NOMO-1 treated with DMSO at 0.1 percent for 48 hours (cell line): ENCODE data around the gene NCKAP5.

Source experiments
- DNase-seq: peaks from one replicate; lab custom pipeline; 2025; ENCODE audit not compliant: unreplicated experiment; lab: John Stamatoyannopoulos, UW

Gene NCKAP5

DNA sequence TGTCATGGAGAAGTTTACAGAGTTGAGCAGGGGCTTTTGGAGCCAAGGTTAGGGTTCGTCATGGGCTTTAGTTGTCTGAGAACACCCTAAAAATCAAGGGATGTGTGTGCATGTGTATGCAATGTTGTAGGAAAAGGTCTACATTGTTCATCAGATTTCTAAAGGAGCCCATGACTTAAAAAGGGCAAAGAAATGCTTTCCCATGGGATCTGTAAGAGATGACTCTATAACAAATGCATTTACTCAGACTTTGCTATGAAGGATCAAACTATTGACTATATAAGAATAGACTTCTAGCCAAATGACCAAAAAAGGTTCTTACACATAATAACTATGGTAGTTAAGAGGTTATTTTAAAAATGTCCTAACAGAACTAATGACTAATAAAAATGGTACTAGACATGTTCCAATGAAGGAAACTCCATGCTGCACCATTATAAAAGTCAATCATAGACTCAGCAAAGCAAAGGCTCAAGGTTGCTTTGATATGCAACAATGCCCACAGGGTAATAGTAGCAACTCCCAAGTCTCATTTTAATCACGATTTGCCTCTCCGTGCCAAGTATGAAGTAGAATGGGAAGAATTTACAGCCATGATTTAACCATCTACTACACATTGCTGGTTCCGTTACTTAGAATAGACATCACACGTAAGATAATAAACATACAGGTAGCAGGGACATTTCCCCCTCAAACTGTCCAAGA, 158.5 kb downstream of the NCKAP5 start:
- DNase-seq: no peak

DNA sequence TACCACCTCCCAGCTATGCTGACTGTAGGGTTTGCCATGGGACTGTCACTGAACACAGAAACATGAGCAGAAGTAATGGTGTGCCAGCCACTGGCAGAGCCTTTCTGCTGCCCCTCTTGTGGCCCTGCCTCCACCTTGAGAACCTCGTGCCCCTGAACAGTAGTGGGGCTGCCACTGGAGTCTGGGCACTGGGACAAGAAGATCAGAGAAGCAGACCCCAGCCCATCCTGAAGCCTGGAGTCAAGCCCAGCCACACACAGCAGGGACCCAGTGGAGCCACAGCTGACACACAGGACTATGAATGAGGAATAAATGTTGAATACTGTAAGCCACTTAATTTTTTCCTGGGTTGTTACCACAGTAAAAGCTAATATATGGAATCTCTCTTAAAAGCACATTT, 159.6 kb downstream of the NCKAP5 start:
- no peak for DNase-seq

DNA sequence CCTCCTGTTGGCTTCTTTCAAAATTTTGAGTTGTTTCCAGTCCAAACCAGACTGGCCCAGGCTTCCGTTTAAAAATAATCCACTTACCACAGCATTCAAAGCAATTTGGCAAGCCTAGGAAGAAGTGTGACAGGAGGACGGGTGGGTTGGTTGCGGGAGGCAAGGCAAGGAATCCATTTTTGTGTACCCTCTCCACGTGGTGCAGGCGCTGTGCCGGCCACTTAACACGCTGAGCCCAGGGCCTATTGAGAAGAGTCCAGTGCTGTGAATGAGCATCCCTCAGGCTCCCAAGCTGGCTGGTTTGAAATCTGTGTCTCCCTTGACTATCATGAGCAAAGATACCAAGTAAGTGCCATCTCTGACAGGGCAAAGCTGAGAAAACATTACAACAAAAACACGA, 160.9 kb downstream of the NCKAP5 start:
- DNase-seq: no peak

DNA sequence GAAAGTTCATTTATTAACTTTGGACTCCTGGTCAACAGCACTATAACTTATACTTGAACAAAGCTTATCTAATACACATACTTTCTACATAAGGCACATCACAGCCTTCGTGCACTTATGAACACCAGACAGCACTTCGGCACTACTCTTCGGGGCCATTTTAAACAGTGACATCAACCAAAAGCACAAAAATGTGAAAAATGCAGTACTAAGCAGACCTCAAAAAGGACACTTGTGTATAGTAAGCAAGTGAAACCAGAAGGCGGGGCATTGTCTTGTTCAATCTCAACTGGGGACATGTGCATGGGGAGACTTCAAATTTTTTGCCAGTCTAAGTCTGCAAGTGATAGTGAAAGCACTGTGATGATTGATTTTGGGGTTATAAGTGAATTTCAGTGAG, 163.0 kb downstream of the NCKAP5 start:
- DNase-seq: no peak

DNA sequence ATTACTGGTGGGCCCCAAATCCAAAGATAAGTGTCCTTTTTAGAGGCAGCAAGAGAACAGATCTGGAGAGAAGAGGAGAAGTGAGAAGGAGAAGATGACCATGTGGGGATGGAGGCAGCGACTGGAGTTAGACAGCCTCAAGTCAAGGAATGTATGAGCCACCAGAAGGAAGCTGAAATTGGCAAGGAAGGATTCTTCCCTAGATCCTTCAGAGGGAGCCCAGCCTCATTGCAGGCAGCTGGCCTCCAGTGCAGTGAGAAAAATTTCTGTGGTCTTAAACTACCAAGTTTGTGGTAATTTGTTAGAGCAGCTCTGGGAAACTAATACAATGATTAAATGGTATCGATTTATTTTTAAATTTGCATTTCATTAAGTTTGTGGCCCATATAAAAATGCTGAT, 167.9 kb downstream of the NCKAP5 start:
- DNase-seq: no peak

DNA sequence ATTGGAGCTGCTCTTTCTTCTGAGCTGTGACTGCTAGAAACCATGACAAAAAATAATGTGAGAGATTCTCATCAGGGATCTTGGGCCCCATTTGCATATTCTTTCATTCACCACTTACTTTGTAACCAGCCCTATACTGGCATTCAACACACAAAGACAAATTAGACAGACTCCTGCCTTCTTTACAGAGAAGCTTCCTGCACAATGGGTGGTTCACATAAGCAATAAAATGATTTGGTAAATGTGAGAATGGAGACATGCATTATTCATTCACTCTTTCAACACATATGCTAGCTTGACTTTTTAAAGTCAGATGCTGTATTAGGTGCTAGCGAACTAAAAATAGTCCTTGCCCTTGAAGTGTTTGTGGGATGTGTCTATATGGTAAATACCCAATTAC, 174.4 kb downstream of the NCKAP5 start:
- no peak for DNase-seq

DNA sequence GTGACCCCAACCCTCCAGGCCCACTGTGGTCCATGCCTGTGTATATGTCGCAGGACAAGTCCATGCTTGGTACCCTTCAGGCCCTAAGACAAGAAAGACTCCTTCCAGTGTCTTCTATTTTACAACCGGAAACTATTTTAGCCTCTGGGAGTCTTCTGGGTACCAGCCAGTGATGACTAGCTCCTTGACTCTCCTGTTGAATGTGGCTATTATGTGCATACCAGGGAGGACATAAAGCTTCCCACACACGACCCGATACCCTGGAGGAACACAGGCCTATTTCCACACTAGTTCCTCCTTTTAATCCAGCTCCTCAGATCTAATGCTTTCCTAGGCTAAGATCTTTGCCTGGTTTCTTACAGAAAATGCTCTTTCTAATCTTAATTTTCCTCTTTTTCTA, 178.1 kb downstream of the NCKAP5 start:
- DNase-seq: no peak

DNA sequence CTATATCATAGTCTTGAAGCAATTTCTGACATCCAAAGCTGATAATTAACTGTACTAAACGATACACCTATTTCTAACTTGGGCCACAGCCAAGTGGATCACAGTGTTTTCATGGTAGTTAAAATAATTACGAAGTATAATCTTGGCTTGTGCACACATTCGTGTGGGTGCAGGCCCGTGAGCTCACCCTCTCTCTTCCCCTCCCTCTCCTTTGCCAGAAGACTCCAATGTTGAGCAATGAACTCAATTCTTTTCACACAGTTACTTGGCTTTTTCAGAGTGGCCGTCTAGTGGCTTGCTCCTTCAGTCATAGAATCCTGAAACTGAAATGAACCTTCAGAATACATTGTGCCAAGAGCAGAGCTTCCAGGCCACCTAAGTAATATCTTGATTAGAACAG, 178.7 kb downstream of the NCKAP5 start:
- DNase-seq: no peak

DNA sequence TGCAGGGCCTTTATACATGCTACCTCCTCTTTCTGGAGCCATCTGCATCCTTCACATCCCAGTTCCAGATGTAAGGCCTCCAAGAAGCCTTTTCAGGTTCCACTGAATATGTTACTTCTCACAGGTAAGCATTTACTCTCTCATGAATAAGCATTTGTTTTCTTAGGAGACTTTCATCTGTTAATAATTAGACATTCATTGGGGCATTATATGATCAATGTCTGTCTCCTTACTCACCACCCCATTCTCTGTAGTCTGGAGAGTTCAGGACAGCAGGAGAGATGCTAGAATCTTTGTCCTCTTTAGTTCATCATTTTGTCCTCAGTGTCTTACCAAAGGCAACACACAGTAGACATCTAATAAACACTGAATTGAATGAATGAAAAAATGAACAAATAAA, 185.7 kb downstream of the NCKAP5 start:
- no peak for DNase-seq

DNA sequence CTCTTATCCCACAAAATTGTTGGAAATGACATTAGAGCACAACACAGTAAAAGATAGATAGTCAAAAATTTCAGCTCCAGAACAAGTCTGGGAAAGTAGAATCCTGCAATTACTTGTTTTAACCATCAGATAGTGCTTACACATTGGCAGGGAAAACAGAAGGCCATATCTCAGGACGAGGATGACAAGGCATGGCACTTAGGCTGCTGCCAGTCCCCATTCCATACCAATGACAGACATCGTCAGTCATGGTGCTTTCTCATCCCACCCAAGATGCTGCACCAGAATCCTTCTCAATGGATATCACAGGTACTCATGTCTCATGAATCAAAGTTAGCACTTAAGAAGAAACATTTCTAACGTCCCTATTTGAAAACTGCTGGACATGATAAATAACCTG, 187.3 kb downstream of the NCKAP5 start:
- DNase-seq: no peak

DNA sequence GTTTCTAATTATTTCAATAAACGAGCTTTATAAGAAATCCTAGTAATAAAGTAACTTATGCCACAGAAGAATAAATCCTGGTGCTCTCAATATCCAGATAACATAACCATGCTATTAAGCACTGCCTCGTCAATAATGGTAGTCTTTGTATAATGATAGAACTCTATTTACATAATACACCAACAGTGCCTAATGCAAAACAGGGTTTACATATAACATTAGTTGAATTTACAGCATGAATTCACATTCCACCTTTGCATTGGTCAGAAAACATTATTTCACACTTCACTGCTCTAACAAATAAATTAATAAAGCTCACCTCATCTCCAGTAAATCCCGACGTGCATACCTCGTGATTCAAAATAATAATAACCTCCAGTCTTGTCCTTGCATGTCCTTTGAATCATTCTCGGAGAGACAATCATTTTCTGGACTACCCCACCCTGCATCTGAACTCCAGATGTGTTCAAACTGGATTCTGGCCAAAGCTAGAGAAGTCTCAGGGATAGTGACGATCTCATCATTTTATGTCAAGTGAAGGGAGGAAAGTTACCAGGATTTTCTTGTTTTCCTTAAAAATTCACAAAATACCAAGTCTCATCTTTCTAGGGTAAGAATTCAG, 189.2 kb downstream of the NCKAP5 start:
- DNase-seq: no peak

DNA sequence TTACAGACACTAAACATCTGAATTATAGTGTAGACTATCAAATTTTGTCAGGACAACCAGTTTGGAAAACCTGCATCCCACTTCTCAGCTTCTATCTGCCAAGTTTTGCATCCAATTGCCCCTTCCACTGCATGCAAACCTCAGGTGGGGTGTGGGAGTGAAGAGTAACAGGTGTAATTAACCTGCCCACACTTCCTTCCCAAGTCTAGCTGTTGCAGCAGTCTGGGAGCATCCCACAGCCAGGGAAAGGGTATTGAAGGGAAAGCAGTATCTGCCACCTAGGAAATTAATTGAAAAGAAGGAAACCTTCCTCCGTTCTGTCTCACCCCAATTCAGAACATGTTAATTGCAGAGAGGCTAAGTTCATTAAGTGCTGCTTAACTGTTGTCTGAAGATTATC, 189.9 kb downstream of the NCKAP5 start:
- no peak for DNase-seq

DNA sequence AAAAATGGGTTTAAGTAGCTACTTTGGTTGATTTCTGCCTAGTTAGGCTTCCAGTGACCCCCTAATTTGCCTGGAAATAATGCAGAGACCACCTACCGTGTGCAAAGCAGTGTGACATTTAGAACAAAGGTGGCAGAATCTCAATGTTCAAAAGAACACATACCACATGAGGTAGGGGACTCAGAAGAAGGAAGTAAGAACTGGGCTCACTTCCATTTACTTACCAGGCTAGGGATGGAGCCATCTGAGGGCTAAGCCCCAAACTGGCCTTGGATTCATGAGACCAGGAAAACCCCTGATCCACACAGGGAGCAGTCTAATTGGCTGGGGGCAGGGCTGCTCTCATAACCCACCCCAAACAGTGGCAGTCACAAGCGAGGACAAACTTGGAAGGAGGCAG, 190.7 kb downstream of the NCKAP5 start:
- no peak for DNase-seq

DNA sequence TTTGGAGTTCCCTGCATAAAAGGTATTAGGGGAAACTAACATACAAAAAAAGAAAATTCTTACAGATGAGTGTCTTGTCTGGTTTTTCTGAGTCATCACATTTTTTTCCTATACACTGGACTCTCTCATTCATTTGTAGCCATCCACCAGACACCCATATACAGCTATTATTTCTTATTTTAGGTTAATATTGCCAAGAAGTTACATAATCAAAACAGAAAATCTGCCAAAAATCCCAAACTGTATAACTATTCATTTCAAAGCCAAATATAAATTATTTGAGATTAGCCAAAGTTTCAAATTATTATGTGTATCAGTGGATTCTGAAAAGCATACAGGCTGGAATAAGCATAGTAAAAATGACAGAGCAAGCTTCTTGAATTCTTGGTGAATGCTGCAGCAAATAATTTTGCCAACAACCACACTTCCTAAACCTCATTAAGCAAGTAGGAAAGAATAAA, 191.2 kb downstream of the NCKAP5 start:
- DNase-seq: no peak

DNA sequence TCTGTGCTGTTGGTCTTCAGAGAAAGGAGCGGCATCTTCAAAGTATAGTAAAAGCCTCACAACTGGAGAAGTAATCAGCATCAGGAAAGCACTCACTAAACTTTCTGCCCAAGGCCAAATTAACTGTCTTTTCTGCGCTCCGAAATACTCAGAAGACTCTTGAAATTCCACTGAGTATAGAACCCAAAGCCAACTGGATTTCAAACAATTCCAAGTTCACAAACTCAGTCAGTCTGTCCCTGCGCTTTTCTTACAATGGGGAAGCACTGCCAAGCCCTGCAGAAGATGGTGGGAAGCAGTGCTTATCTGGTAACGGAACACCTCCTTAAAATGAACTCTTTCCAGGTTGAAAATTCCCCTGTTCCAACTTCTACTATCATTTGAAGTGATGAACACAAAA, 193.5 kb downstream of the NCKAP5 start:
- no peak for DNase-seq

DNA sequence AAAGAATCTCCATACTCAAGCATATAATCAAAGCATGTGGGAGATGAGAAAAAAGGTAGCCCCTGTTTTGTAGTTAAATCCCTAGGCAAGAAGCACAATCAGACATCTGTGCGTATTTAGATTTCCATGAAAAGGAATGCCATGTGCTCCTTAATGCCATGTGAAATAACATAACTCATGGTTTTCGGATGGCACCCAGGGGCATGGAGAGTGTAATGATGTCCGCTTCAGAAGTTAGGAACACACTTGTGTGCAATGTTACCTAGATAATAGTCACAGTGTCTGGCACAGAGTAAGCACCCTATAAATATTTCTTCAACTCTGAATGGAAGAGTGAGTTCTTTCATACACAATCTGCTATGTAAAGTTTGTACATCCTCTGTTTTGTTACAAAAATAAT, 197.0 kb downstream of the NCKAP5 start:
- DNase-seq: no peak

DNA sequence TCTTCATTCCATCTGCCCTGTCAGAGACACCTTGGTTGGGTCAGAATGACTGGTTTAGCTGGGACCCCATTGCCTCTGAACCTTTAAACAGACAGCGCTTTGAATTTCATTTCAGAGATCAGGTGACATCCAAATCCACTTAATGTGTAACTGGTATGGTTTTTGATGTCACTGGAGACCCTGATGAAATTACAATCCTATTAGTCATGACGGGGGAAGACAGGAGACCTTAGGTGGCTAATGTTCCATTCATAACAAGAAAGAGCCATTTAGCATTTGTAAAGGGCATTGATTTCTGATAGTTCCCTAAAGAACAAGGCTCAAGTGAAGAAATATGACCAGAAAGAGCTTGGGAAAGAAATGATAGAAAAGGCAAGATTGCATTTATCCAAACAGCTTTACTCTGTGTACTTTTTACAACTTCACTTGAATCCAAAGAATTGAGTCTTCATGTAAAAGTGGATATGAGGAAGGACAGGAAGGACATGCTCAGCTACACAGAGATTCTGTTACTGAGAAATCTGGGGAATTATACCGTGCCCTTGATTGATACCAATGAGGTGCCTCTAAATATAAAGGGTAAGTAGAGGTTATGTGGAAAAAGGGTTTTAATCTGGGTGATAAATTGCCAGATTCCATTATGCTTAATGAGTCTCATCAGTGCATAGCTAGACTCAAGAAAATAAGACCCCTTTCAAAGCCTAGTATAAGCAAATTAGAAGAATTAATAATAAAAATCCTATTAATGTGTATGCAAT, 198.2 kb downstream of the NCKAP5 start:
- DNase-seq: no peak

DNA sequence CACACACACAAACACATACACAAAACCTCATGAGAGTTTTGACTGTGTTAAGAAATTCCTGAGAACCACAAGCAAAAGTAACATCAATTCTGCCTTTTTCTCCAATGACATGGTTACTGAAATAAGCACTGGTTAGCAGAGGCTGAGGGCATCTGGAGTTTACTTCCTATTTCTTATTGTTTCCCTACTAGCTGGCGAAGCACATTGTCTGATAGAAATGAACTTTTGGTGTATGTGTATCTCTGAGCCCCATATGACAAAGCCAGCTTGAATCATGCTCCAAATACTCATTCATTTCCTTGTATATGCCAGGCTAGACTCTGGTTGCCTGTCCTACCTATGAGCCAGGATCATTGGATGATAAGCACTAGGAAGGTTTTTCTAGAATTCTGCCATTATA, 203.1 kb downstream of the NCKAP5 start:
- DNase-seq: no peak

DNA sequence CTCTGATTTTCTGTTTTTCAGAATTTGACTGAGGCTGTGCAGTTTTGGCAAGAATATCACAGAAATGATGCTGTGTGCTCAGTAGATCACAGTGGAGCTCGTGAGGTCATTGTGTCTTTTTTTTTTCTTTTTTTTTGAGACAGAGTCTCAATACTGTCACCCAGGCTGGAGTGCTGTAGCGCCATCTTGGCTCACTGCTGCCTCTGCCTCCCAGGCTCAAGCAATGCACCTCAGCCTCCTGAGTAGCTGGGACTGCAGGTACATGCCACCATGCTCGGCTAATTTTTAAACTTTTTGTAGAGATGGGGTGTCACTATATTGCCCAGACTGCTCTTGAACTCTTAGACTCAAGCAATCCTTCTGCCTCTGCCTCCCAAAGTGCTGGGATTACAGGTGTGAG, 203.6 kb downstream of the NCKAP5 start:
- no peak for DNase-seq

DNA sequence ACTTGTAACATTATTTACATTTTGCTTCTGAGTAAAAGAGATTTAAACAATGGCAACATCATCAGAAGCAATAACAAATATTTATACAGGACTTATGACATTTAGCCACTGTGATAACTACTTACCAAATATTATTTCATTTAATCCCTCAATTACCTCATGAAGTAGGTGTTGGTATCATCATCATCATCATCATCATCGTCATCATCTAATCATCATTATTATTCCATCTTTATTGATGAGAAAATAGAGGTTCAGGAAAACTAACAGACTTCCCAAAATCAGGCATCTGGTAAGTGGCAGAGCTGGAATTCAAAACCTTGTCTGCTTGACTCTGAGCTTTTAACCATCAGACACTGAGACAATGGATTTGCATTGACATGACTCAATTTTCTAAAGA, 204.4 kb downstream of the NCKAP5 start:
- DNase-seq: no peak

DNA sequence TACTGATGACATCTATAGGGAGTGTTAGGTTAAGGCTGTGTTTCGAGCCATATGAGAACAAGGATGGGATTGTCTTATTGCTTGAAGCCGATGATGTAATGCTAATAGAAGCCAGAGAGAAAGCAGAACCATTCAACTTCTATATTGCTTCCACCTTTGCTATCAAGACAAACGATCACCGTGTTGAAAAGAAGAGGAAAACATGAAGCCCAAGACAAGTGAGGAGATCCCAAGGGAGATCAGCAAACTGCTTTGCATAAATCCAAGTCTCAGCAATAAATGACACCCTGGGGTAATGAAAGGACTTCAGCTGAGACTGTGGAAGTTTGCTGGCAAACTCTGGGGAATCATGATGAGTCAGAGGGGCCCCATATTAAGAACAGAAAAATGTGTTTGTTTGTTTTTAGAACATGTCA, 206.2 kb downstream of the NCKAP5 start:
- no peak for DNase-seq

DNA sequence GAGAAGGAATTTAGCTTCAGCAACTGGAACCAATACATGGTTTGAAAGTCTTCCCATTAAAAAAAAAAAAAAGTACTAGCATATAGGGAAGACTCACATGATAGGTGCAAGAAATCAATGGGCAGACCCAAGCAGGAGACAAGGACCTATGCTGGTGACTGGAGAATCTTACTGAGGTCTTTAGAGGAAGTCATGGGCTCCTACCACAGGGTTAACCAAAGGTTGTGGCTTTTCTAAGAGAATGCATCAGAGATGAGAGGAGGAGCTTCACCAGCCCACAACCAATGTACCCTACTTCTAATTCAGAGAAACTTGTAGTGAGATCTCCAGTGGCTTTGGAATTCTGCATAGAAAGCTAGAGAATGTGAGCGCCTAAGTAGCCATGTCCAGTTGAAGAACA, 207.4 kb downstream of the NCKAP5 start:
- no peak for DNase-seq
